Measurements from ENCODE around the gene ESD. TPM values are rescaled to one million over a fixed set of nuclear protein-coding genes. Genes with fewer than 3 reads are reported as not detected.
A peak's percentile ranks its signal among the peaks of the same experiment; 100 is the strongest.

Gene ESD
- total RNA-seq, 1 experiment from 2014 or later = 71.6 TPM

DNA sequence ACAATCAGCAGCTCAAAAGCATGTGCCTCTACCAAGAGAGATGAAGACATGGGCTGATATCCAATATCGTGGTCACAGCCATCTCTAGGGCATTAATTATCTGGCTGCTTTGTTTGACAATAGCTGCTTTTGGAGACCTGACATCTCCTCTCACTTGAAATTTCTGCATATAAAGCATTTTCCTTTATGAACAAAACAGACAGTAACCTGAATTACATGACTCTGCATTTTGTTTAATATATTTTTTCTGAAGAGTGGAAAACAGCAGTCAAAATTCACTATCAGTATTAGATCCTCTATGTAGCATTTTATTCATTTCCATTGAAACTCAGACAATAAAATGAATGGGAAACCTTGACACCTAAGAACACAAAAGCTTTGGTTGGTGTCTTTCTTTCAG lies 42.4 kb upstream of the ESD start:
- intact Hi-C loops (cut with micrococcal nuclease; ENCODE audit: unreplicated experiment) = no loop called here
- Mint-ChIP-seq H3K4me1 (ENCODE audit: low read depth, unreplicated experiment) (no peaks in the 10 kb centered on the region), H3K9me3 (ENCODE audit: low read depth, unreplicated experiment) (no peaks in the 10 kb centered on the region), H3K4me3 (ENCODE audit: low read depth, unreplicated experiment) (no peak overlapping the region), H3K27ac (ENCODE audit: unreplicated experiment) (no peak overlapping the region), H3K36me3 (ENCODE audit: insufficient read depth, unreplicated experiment) (no peaks in the 10 kb centered on the region), H3K27me3 (ENCODE audit: unreplicated experiment) (no peaks in the 10 kb centered on the region)
- CTCF ChIA-PET = interaction anchor here (0.6 kb wide), 1 partner anchor 720 kb away, joined by 4 read pairs; no protein-coding TSS in a partner anchor
- no TSS peak for BruUV-seq (replicated peaks)
- TF ChIP-seq, protein P1, sequence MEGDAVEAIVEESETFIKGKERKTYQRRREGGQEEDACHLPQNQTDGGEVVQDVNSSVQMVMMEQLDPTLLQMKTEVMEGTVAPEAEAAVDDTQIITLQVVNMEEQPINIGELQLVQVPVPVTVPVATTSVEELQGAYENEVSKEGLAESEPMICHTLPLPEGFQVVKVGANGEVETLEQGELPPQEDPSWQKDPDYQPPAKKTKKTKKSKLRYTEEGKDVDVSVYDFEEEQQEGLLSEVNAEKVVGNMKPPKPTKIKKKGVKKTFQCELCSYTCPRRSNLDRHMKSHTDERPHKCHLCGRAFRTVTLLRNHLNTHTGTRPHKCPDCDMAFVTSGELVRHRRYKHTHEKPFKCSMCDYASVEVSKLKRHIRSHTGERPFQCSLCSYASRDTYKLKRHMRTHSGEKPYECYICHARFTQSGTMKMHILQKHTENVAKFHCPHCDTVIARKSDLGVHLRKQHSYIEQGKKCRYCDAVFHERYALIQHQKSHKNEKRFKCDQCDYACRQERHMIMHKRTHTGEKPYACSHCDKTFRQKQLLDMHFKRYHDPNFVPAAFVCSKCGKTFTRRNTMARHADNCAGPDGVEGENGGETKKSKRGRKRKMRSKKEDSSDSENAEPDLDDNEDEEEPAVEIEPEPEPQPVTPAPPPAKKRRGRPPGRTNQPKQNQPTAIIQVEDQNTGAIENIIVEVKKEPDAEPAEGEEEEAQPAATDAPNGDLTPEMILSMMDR (IDR thresholded peaks at IDR 0.05; ENCODE audit: unreplicated experiment) = no peak
- DNase-seq = no peak

DNA sequence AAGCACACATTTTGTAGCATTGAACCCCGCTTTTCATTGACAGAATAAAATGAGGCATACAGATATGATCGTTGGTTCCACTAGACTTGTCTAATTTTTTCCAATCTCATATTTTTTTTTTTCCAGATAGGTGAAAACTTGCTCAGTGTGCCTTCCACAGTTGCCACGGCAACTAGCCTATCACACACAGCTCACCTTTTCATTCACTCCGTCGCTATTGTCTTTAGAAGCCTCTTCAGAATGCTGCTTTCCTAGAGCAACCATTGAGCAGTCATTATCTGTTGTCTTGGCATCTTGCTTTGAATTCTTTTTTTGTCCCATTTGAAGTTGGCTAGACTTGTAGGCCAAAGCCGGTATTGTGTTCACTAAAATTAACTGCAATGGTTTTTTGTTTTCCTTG lies 37.7 kb upstream of the ESD start:
- CTCF ChIA-PET = no interaction called here
- no peaks in the 10 kb centered on the region for H3K27me3 Mint-ChIP-seq (ENCODE audit: unreplicated experiment)
- no peak overlapping the region for H3K4me3 Mint-ChIP-seq (ENCODE audit: low read depth, unreplicated experiment)
- H3K27ac Mint-ChIP-seq (ENCODE audit: unreplicated experiment) = no peak overlapping the region
- H3K36me3 Mint-ChIP-seq (ENCODE audit: insufficient read depth, unreplicated experiment) = no peaks in the 10 kb centered on the region
- intact Hi-C loops (cut with micrococcal nuclease; ENCODE audit: unreplicated experiment) = loop anchor here (5.0 kb wide), 1 partner anchor 763 kb away; no protein-coding TSS in a partner anchor
- DNase-seq = no peak
- H3K9me3 Mint-ChIP-seq (ENCODE audit: low read depth, unreplicated experiment) = no peaks in the 10 kb centered on the region
- H3K4me1 Mint-ChIP-seq (ENCODE audit: low read depth, unreplicated experiment) = no peaks in the 10 kb centered on the region
- no TSS peak for BruUV-seq (replicated peaks)
- TF ChIP-seq, protein P1 (IDR thresholded peaks at IDR 0.05; ENCODE audit: unreplicated experiment) = no peak

DNA sequence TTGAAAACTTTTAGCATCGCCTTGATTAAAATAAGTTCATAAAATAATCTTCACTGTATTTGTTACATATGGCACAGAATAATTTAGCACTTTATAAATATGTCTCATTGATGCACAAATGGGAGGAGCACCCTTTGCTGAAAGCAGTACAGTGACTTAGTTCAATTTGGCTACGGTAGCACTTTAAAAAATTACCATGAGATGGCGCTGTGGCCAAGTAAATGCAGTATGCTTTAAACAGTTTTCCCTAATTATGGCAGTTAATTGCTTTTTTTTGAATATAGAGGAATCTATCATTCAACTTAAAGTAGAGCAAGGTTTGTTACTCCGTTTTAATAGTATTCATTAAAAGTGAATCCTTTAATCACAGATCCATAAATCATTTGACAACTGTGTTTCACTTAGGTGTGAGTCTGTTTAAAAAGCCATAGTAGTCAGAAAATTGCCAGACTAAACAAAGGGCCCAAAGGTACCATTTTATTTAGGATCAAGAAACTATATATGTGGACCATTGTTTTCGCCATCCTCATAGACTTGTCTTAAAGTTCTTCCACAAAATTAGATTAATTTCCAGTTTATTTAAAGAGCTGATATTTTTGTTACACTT lies 34.7 kb upstream of the ESD start:
- no peaks in the 10 kb centered on the region for H3K27me3 Mint-ChIP-seq (ENCODE audit: unreplicated experiment)
- no peaks in the 10 kb centered on the region for H3K36me3 Mint-ChIP-seq (ENCODE audit: insufficient read depth, unreplicated experiment)
- intact Hi-C loops (cut with micrococcal nuclease; ENCODE audit: unreplicated experiment) = loop anchor here (5.0 kb wide), 1 partner anchor 766 kb away; no protein-coding TSS in a partner anchor
- H3K4me3 Mint-ChIP-seq (ENCODE audit: low read depth, unreplicated experiment) = no peak overlapping the region
- H3K27ac Mint-ChIP-seq (ENCODE audit: unreplicated experiment) = no peak overlapping the region
- H3K4me1 Mint-ChIP-seq (ENCODE audit: low read depth, unreplicated experiment) = no peaks in the 10 kb centered on the region
- DNase-seq = peak; percentile 38
- TF ChIP-seq, protein P1 (IDR thresholded peaks at IDR 0.05; ENCODE audit: unreplicated experiment) = peak; percentile 51
- CTCF ChIA-PET = interaction anchor here (0.6 to 1.4 kb wide), 2 partner anchors 59 to 63 kb away, joined by 3 to 7 read pairs; no protein-coding TSS in a partner anchor
- no peaks in the 10 kb centered on the region for H3K9me3 Mint-ChIP-seq (ENCODE audit: low read depth, unreplicated experiment)
- no TSS peak for BruUV-seq (replicated peaks)

DNA sequence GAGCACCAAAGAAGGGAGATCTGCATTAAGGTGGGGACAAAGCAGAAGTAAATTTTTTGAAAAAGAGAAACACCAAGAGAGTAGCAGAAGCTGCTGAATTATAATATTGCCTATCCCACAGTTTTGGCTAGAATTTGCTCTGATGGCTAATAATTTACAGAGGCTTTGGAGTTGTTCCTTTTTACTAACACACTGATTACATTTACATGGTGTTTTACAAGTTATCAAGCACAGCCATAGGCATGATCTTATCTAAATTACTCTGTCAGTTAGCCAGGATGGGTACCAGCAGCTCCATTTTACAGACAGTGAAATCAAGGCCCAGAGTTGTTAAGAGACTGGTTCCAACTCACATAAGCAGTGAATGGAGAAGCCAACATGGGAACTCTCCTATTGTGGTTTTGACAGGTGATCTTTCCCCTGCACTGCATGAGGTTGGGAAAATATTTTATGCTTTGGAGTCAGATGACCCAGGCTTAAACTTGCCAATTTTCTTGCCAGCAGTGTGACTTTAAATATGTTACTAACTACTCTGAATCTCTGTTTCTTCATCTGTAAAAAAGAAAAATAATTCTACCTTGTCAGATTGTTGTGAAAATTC lies 33.5 kb upstream of the ESD start:
- CTCF ChIA-PET = no interaction called here

More for the DNA sequence above, 33.5 kb upstream of the ESD start:
- Mint-ChIP-seq H3K4me1 (ENCODE audit: low read depth, unreplicated experiment) (no peaks in the 10 kb centered on the region), H3K27ac (ENCODE audit: unreplicated experiment) (no peak overlapping the region), H3K9me3 (ENCODE audit: low read depth, unreplicated experiment) (no peaks in the 10 kb centered on the region), H3K36me3 (ENCODE audit: insufficient read depth, unreplicated experiment) (no peaks in the 10 kb centered on the region), H3K27me3 (ENCODE audit: unreplicated experiment) (no peaks in the 10 kb centered on the region), H3K4me3 (ENCODE audit: low read depth, unreplicated experiment) (no peak overlapping the region)
- intact Hi-C loops (cut with micrococcal nuclease; ENCODE audit: unreplicated experiment) = loop anchor here (5.0 kb wide), 1 partner anchor 767 kb away; no protein-coding TSS in a partner anchor
- TF ChIP-seq, protein P1 (IDR thresholded peaks at IDR 0.05; ENCODE audit: unreplicated experiment) = no peak
- BruUV-seq (replicated peaks) = no TSS peak
- DNase-seq = no peak

Data from Calu3 (cell line).